IPS DF 6.9 (cell line): ENCODE data around the gene WHRN.

Experiments
- DNase-seq: peaks from one replicate; pipeline ENCODE4 v3.0.0-alpha.2; 2013; ENCODE audit warnings: low read depth, low spot score
- H3K27ac ChIP-seq: one replicate; pipeline ENCODE4 v1.5.1; 2013; ENCODE audit warnings: low read length, control low read depth
- H3K27me3 ChIP-seq: 2 replicates; pipeline ENCODE4 v1.6.1; 2013; ENCODE audit warnings: mild to moderate bottlenecking, low read length; ENCODE audit not compliant: control insufficient read depth, insufficient read depth
- H3K36me3 ChIP-seq: 2 replicates; pipeline ENCODE4 v1.6.1; 2013; ENCODE audit warnings: low read length; ENCODE audit not compliant: control insufficient read depth, insufficient read depth
- H3K4me1 ChIP-seq: 2 replicates; pipeline ENCODE4 v1.6.1; 2013; ENCODE audit warnings: low read length; ENCODE audit not compliant: control insufficient read depth, insufficient read depth
- H3K4me3 ChIP-seq: 2 replicates; pipeline ENCODE4 v1.5.1; 2013; ENCODE audit warnings: mild to moderate bottlenecking, low read length
- H3K9me3 ChIP-seq: 2 replicates; pipeline ENCODE4 v1.6.1; 2013; ENCODE audit warnings: low read length, inconsistent platforms; ENCODE audit not compliant: control insufficient read depth, insufficient read depth
- WGBS: extraction: QIAGEN DNeasy Blood & Tissue Kit; methylation state at CpG from one replicate; pipeline ENCODE4 v1.1.7; 2013; ENCODE audit warnings: mixed read lengths, missing lambda C conversion rate; ENCODE audit not compliant: insufficient read length, insufficient coverage; 5-methylcytosine and 5-hydroxymethylcytosine counted together

Gene WHRN

GRCh38 chr9:114505187-114506081 is at the start of gene WHRN:
TSS of gene WHRN (minus strand) at chr9:114505473. CDS start at chr9:114504801, 672 bp downstream.
- peaks cover 1% of the 10 kb centered on the region; the same call in 1 of the 2 replicates for H3K4me1 ChIP-seq
- H3K4me3 ChIP-seq, result peak within 1 kb of the TSS; percentile 63
- no peaks in the 10 kb centered on the region for H3K36me3 ChIP-seq
- no CpG with 5 or more reads among the region's 75 CpGs for WGBS
- DNase-seq, result peak; percentile 76
- no peaks in the 10 kb centered on the region; the same call in 1 of the 2 replicates for H3K27me3 ChIP-seq
- H3K9me3 ChIP-seq, result no peaks in the 10 kb centered on the region
- no peak within 1 kb of the TSS for H3K27ac ChIP-seq

GRCh38 chr9:114553202-114553601 is 47.9 kb upstream of the WHRN start:
- no peak for DNase-seq
- Histone ChIP-seq H3K27me3 (no peaks in the 10 kb centered on the region), H3K36me3 (no peaks in the 10 kb centered on the region; the same call in 1 of the 2 replicates), H3K4me3 (no peak overlapping the region), H3K27ac (no peak overlapping the region), H3K4me1 (no peaks in the 10 kb centered on the region), H3K9me3 (no peaks in the 10 kb centered on the region)
- no CpG with 5 or more reads among the region's 3 CpGs for WGBS

GRCh38 chr9:114552706-114553105 is 47.4 kb upstream of the WHRN start:
- no peak for DNase-seq
- no peak overlapping the region for H3K27ac ChIP-seq
- no peaks in the 10 kb centered on the region for H3K27me3 ChIP-seq
- no peaks in the 10 kb centered on the region for H3K4me1 ChIP-seq
- H3K9me3 ChIP-seq, result no peaks in the 10 kb centered on the region
- H3K36me3 ChIP-seq, result no peaks in the 10 kb centered on the region; the same call in 1 of the 2 replicates
- no peak overlapping the region for H3K4me3 ChIP-seq
- no CpG with 5 or more reads among the region's 5 CpGs for WGBS

GRCh38 chr9:114551750-114552685 is 46.7 kb upstream of the WHRN start:
- no peaks in the 10 kb centered on the region; the same call in 1 of the 2 replicates for H3K36me3 ChIP-seq
- no peak overlapping the region for H3K4me3 ChIP-seq
- H3K27ac ChIP-seq, result no peak overlapping the region
- no peak for DNase-seq
- no CpG with 5 or more reads among the region's 6 CpGs for WGBS
- no peaks in the 10 kb centered on the region for H3K4me1 ChIP-seq
- no peaks in the 10 kb centered on the region for H3K27me3 ChIP-seq
- no peaks in the 10 kb centered on the region for H3K9me3 ChIP-seq

GRCh38 chr9:114549697-114550330 is 44.5 kb upstream of the WHRN start:
- Histone ChIP-seq H3K27me3 (no peaks in the 10 kb centered on the region), H3K4me1 (no peaks in the 10 kb centered on the region), H3K36me3 (no peaks in the 10 kb centered on the region; the same call in 1 of the 2 replicates), H3K27ac (no peak overlapping the region), H3K4me3 (no peak overlapping the region), H3K9me3 (no peaks in the 10 kb centered on the region)
- no CpG with 5 or more reads among the region's 9 CpGs for WGBS
- DNase-seq, result no peak

GRCh38 chr9:114546851-114547250 is 41.6 kb upstream of the WHRN start:
- DNase-seq, result no peak
- Histone ChIP-seq H3K36me3 (no peaks in the 10 kb centered on the region; the same call in 1 of the 2 replicates), H3K27ac (no peak overlapping the region), H3K27me3 (no peaks in the 10 kb centered on the region), H3K4me1 (no peaks in the 10 kb centered on the region), H3K4me3 (no peak overlapping the region), H3K9me3 (no peaks in the 10 kb centered on the region)

GRCh38 chr9:114545055-114545454 is 39.8 kb upstream of the WHRN start:
- DNase-seq, result no peak
- WGBS, result no CpG with 5 or more reads among the region's 5 CpGs
- Histone ChIP-seq H3K4me1 (no peaks in the 10 kb centered on the region), H3K27me3 (no peaks in the 10 kb centered on the region), H3K36me3 (no peaks in the 10 kb centered on the region; the same call in 1 of the 2 replicates), H3K27ac (no peak overlapping the region), H3K9me3 (no peaks in the 10 kb centered on the region), H3K4me3 (no peak overlapping the region)

- H3K4me1 ChIP-seq, result no peaks in the 10 kb centered on the region; the same call in 1 of the 2 replicates
- no CpG with 5 or more reads among the region's 9 CpGs for WGBS
- no peaks in the 10 kb centered on the region for H3K36me3 ChIP-seq
- no peaks in the 10 kb centered on the region for H3K9me3 ChIP-seq
- no peaks in the 10 kb centered on the region for H3K27me3 ChIP-seq
- no peak overlapping the region for H3K27ac ChIP-seq
- no peak for DNase-seq
- H3K4me3 ChIP-seq, result no peak overlapping the region
Measured at GRCh38 chr9:114539701-114540380, 34.6 kb upstream of the WHRN start.

GRCh38 chr9:114538241-114538640 is 33.0 kb upstream of the WHRN start:
- no CpG with 5 or more reads among the region's 5 CpGs for WGBS
- peak; percentile 57 for DNase-seq
- no peak overlapping the region for H3K4me3 ChIP-seq
- H3K9me3 ChIP-seq, result no peaks in the 10 kb centered on the region
- H3K27ac ChIP-seq, result no peak overlapping the region
- H3K4me1 ChIP-seq, result no peaks in the 10 kb centered on the region; the same call in 1 of the 2 replicates
- no peaks in the 10 kb centered on the region for H3K36me3 ChIP-seq
- no peaks in the 10 kb centered on the region for H3K27me3 ChIP-seq
